NCI-H2081 (cell line): ENCODE results near the gene SPATA3.
"Not testable (repeated sequence)": the region's sequence is repeated elsewhere in the genome, so short reads cannot be mapped to it uniquely, and the experiment has no call there.

Source experiments
- DNase-seq, 2 experiments: peaks; one replicate each; lab custom pipeline; 2025; lab: John Stamatoyannopoulos, UW

SPATA3 gene

GRCh38 chr2:230995821-230996220 lies at the start of gene SPATA3:
Gene SPATA3, plus strand, starts transcription at chr2:230996121. Its CDS starts 113 bp downstream, at chr2:230996234.
- no peak for DNase-seq

- DNase-seq = no peak
These were observed 49.3 kb upstream of the SPATA3 start for GRCh38 chr2:230946429-230947234.

- no peak for DNase-seq
These were observed 48.7 kb upstream of the SPATA3 start for GRCh38 chr2:230947235-230947576.

GRCh38 chr2:230947908-230948365 lies 48.0 kb upstream of the SPATA3 start:
- DNase-seq = no peak

- DNase-seq = no peak
These were observed 45.7 kb upstream of the SPATA3 start for GRCh38 chr2:230949966-230950873.

- DNase-seq = no peak
These were observed 45.0 kb upstream of the SPATA3 start for GRCh38 chr2:230950874-230951339.

GRCh38 chr2:230951396-230951795 lies 44.5 kb upstream of the SPATA3 start:
- no peak for DNase-seq

GRCh38 chr2:230952226-230952956 lies 43.5 kb upstream of the SPATA3 start:
- DNase-seq = no peak

GRCh38 chr2:230953845-230954244 lies 42.1 kb upstream of the SPATA3 start:
- DNase-seq = no peak

- no peak for DNase-seq
These were observed 41.2 kb upstream of the SPATA3 start for GRCh38 chr2:230954746-230955145.

- DNase-seq = no peak
These were observed 40.7 kb upstream of the SPATA3 start for GRCh38 chr2:230955163-230955737.

- DNase-seq = no peak
These were observed 38.8 kb upstream of the SPATA3 start for GRCh38 chr2:230956827-230957755.

- DNase-seq = no peak
These were observed 38.0 kb upstream of the SPATA3 start for GRCh38 chr2:230957756-230958391.

GRCh38 chr2:230958820-230959756 lies 36.8 kb upstream of the SPATA3 start:
- no peak for DNase-seq

GRCh38 chr2:230960026-230960425 lies 35.9 kb upstream of the SPATA3 start:
- no peak for DNase-seq

- no peak for DNase-seq
These were observed 34.8 kb upstream of the SPATA3 start for GRCh38 chr2:230961091-230961491.

GRCh38 chr2:230964136-230964730 lies 31.7 kb upstream of the SPATA3 start:
- no peak for DNase-seq

- DNase-seq = no peak
These were observed 28.8 kb upstream of the SPATA3 start for GRCh38 chr2:230967113-230967512.

- DNase-seq = not testable (repeated sequence)
These were observed 27.6 kb upstream of the SPATA3 start for GRCh38 chr2:230968314-230968713.
